HG03342 (cell line): ENCODE measurements around the gene AP3S1.
"Not testable (repeated sequence)": the region's sequence is repeated elsewhere in the genome, so short reads cannot be mapped to it uniquely, and the experiment has no call there.

ENCODE experiments used
- ATAC-seq: cut with Tn5 transposase; IDR thresholded peaks from one replicate; pipeline ENCODE4 v1.9.1; 2021; ENCODE audit warnings: mild to moderate bottlenecking, moderate library complexity; ENCODE audit not compliant: unreplicated experiment

Gene AP3S1

GRCh38 chr5:115841382-115842088 lies at the start of gene AP3S1, which contains the start of gene ATG12:
Gene AP3S1 (plus strand): TSS chr5:115841935. CDS start chr5:115842038, 103 bp downstream.
Gene ATG12 (minus strand): TSS chr5:115841565. CDS start chr5:115841552, 13 bp downstream.
- ATAC-seq: peak; percentile 85

DNA sequence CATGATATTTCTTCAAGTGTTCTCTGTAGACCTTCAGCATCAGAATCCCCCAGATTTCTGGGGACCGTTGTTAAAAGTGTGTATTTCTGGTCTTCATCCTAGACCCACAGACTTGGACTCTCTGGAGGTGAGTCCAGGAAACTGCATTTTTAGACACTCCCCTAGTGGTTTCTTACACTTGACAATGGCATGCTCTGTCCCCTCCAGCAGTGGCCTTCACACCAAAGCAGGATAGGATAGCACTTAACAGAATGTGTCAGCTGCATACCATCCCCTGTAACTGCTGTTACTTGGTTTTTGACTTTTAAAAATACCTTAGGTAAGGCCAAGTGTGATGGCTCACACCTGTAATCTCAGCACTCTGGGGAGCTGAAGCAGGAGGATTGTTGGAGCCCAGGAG lies 46.0 kb upstream of the AP3S1 start:
- ATAC-seq: no peak

- ATAC-seq: no peak
Observed at GRCh38 chr5:115796656-115797055, 45.1 kb upstream of the AP3S1 start.

GRCh38 chr5:115798252-115798651 lies 43.5 kb upstream of the AP3S1 start:
- ATAC-seq: no peak

- ATAC-seq: no peak
Observed at GRCh38 chr5:115800108-115800507, 41.6 kb upstream of the AP3S1 start.

GRCh38 chr5:115801152-115801551 lies 40.6 kb upstream of the AP3S1 start:
- no peak for ATAC-seq

DNA sequence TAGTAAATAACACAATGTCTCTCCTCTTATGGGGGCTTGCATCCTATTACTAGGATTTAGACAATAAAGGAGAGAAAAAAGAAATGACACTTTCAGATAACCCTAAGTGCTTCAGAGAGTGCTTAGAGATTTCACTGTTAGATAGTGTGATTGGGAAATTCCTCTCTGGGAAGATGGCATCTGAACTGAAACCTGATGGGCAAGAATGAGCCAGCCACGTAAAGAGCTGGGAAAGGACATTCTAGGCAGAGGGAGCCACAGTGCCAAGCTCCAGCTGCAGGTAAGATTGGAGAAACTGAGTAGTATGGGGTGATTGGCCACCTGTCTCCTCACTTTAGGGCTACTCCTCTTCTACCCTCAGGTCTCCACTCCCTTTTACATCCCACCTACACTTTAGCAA lies 39.8 kb upstream of the AP3S1 start:
- ATAC-seq: no peak

DNA sequence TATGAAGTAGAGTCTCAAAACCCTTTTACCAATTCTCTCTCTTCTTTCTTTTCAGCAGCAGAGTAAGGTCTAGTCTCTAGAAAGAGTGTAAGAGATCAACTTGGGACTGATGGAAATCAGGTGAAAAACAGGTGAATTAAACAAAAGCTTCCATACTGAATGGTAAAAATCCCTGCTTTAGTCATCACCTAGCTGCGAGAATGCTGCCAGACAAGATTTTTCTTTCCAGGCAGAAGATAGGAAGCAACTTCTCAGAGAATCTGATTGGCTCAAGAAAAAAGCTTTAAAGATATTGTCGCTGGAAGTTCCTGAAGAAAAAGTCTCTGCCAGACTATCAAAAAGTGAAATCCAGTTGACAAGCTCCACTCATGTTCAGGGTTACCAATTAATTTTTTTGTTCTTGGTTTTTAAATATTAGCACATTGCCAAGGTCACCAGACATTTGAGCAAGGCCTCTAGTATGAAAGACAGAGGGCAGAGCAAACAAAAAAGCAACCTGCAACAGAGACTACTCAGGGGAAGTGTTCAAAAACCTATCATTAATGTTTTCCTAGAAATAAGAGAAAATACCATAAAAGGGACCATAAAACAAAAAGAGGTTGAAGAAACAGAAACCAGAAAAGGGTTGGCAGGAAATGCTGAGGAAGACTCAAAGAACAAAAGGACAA lies 34.6 kb upstream of the AP3S1 start:
- ATAC-seq: no peak

DNA sequence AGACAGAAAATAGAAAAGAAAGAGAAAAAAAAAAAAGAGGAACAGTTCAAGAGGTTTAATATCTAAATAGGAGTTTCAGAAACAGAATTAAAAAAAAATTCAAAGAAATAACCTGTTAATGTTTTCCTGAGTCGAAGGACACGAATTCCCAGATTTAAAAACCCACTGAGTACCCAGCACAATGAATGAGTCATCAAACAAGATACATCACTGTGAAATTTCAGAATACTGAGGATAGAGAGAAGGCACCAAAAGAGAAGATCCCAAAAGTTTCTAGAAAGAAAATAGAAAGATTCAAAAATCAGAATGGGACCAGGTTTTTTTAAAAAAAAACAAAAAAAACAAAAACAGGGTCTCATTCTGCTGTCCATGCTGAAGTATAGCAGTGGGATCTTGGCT lies 34.1 kb upstream of the AP3S1 start:
- no peak for ATAC-seq

DNA sequence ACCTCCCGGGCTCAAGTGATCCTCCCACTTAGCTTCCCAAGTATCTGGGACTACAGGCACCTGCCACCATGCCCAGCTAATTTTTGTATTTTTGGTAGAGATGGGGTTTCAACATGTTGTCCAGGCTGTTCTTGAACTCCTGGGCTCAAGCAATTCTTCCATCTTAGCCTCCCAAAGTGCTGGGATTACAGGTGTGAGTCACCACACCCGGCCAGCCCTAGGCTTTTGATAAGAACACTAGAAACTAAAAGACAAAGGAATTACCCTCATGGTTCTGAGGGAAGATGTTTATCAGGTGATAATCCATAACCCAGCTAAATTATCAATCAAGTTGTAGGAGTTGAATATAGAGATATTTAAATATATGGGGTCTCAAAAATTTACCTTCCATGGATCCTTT lies 33.7 kb upstream of the AP3S1 start:
- ATAC-seq: not testable (repeated sequence)

GRCh38 chr5:115809946-115810345 lies 31.8 kb upstream of the AP3S1 start:
- ATAC-seq: no peak

- no peak for ATAC-seq
Observed at GRCh38 chr5:115810761-115811160, 31.0 kb upstream of the AP3S1 start.

DNA sequence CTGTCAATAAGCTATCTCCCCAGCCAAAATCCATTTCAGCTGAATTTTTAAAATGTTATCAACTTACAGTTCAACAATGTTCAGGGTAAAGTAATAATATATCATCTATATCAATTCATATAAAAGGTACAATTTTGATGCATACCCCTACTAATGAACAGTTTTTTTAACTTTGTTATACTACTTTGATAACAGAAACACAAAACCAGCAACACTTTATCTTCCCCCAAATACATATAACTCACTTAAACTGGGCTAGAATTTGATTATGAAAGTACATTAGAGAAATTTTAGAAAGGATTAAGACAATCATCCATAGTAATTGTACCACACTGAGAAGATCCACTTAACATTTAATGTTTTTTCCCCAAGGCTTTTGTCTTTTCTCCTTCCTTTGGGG lies 30.3 kb upstream of the AP3S1 start:
- ATAC-seq: no peak

GRCh38 chr5:115812372-115812771 lies 29.4 kb upstream of the AP3S1 start:
- no peak for ATAC-seq

DNA sequence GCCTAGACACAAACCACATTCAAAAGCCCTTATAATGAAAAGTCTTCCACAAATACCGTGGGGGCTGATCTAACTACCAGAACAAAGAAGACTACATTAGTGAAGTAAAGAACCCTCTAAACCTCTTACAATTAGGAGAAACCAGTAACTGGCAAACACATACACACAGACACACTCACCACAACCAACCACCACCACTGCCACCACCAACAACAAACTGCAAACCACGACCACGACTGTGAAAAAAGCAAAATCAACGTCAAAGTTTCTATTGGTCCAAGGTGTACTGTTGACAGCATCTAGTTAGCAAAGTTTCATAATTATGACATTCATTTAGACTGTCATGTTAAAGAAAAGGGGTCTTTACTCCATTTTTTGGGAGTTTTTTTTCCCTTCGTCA lies 28.0 kb upstream of the AP3S1 start:
- no peak for ATAC-seq

GRCh38 chr5:115815006-115815692 lies 26.6 kb upstream of the AP3S1 start:
- no peak for ATAC-seq

DNA sequence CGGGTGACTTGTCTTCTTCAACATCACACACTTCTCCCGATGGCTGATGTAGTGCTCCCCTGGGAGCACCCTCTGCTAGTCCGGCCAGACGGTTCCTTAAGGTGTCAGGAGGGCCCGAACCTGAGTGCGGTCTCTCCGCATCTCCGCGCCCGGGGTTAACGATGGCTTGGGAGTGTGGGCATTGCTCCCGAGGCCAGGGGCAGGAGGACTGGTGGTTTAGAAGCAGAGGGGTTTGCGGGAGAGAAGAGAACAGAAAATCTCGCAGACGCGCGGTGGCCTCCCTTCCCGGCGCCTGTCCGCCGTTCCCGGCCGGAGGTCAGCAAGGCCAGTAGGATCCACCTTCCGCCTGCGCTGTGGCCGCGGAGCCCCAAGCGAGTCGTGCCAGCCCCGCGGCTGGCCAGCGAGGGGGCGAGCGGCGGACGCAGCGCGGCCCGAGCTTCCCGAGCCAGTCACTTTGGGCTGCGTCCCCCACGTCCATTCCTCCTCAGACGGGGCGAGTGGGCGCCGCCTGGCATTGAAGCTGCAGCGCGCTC lies 26.0 kb upstream of the AP3S1 start:
- no peak for ATAC-seq

GRCh38 chr5:115816226-115817081 lies 25.3 kb upstream of the AP3S1 start, which contains the start of gene CDO1:
Gene CDO1 (minus strand): TSS chr5:115816659. CDS start chr5:115816397, 262 bp downstream.
- no peak for ATAC-seq

DNA sequence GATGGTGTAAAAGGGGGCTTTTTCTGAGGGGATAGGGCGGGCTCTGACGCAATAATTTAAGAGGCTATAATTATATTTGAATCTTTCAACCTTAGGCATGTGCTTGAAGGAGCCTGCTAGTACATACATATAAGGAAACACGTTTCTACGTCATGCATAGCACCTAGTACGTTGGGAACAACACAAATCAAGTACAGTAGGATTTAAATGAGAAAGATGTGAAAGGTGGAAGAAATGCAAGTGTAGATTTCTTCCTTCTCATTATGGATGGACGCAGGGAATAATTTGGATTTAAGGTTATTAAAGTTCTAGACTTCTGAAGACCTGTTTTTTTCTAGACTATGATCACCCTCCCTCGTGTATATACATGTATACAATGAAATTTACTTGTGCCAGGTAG lies 24.3 kb upstream of the AP3S1 start:
- no peak for ATAC-seq

- no peak for ATAC-seq
Observed at GRCh38 chr5:115818821-115819220, 22.9 kb upstream of the AP3S1 start.

- no peak for ATAC-seq
Observed at GRCh38 chr5:115820846-115821245, 20.9 kb upstream of the AP3S1 start.
